Ovary (tissue), 9 donors: ENCODE measurements around the gene DNM2. TPM values are rescaled to one million over a fixed set of nuclear protein-coding genes. Genes with fewer than 3 reads are reported as not detected.

Experiments used
- DNase-seq, 5 donors: peaks; one replicate each; pipeline ENCODE4 v3.0.0-alpha.2; 2019 to 2020
- H3K27ac ChIP-seq, 2 donors: fragments of 200-600 bp; one replicate each; pipeline versions ENCODE4 v1.5.1 to v1.8.0; 2019 to 2022
- H3K27me3 ChIP-seq: fragments of 200-600 bp; one replicate; pipeline ENCODE4 v1.8.0; 2022
- H3K36me3 ChIP-seq: fragments of 200-600 bp; sonication (generic); one replicate; pipeline ENCODE4 v1.5.1; 2019
- H3K4me1 ChIP-seq: one replicate; pipeline ENCODE4 v1.8.1; 2013; ENCODE audit warnings: mild to moderate bottlenecking, moderate library complexity; ENCODE audit not compliant: insufficient read depth
- H3K4me3 ChIP-seq: fragments of 200-600 bp; sonication (generic); one replicate; pipeline ENCODE4 v1.5.1; 2017
- H3K9me3 ChIP-seq, 2 donors: fragments of 200-600 bp in 1 of 2; sonication (generic) in 1 of 2; one replicate each; pipeline versions ENCODE4 v1.5.1 to v1.8.1; 2013 to 2019; ENCODE audit warnings: mild to moderate bottlenecking in 1 of 2, moderate library complexity in 1 of 2
- EP300 ChIP-seq: sonication (generic); formaldehyde crosslinking; IDR thresholded peaks from one replicate; pipeline ENCODE4 v1.6.1; 2017; ENCODE audit warnings: antibody characterized with exemption
- POLR2A ChIP-seq: fragments of 450-650 bp; IDR thresholded peaks from one replicate; pipeline ENCODE4 v1.6.1; 2017; ENCODE audit warnings: antibody characterized with exemption, mild to moderate bottlenecking, moderate library complexity
- WGBS, 3 donors: extraction: QIAGEN DNeasy Blood & Tissue Kit in 1 of 3; methylation state at CpG; one replicate each; pipeline versions ENCODE4 v1.1.5 to v1.1.7; 2013 to 2017; 5-methylcytosine and 5-hydroxymethylcytosine counted together
- intact Hi-C, 4 donors: fragments of 100-400 bp; cut with DNase I; formaldehyde crosslinking; loops; one replicate each; pipeline versions ENCODE4 v1.11.0 to v1.15.1; 2022 to 2023
- microRNA counts: library from miRNA; unstranded; fragments of <30 nt; microRNA quantifications from one replicate; lab custom pipeline; 2016
- microRNA-seq, 3 donors: library from miRNA; unstranded; fragments of <30 nt; microRNA quantifications; one replicate each; pipeline versions ENCODE4 to v1.2.0, GENCODE V29; 2019 to 2020
- polyA plus RNA-seq, 2 donors: library from polyadenylated mRNA; stranded (reverse); fragments of 200-250 nt in 1 of 2; fragments of 350-450 nt in 1 of 2; fragmentation: Illumina TruSeq in 1 of 2; extraction: RNeasy Lipid Tissue Mini Kit (QIAGEN cat#74804) in 1 of 2; gene quantifications; one replicate each; pipeline ENCODE4 v1.2.3, GENCODE V29; 2013 to 2014
- small RNA-seq: library from RNA; depleted of rRNA; stranded (forward); fragments of <200 nt; gene quantifications from one replicate; pipeline ENCODE3, GENCODE V24; 2016
- total RNA-seq, 7 donors: library from RNA; depleted of rRNA in 2 of 7; stranded (reverse); fragments of >200 nt in 2 of 7; fragmentation: NEBNext Ultra II Directional in 3 of 7; extraction: Animal tissue kit (Norgen Biotek cat#: 25700) in 3 of 7; gene quantifications; one replicate each; pipeline versions ENCODE4 v1.1.0 to v1.2.4, GENCODE V29; 2016 to 2023
- TF ChIP-seq, protein P1 (sequence below), 3 donors: fragments of 450-650 bp in 2 of 3; fragments of 200-600 bp in 1 of 3; IDR thresholded peaks; one replicate each; pipeline versions ENCODE4 v1.5.1 to v1.8.0; 2016 to 2022; ENCODE audit warnings: antibody characterized with exemption in 3 of 3, mild to moderate bottlenecking in 1 of 3
- donor health status: DM: no; HTN: no; CAD: no; lungs with moderate emphysema.
- donor health status: DM: no; HTN: no; CAD: no.
- donor health status: Bipolar disorder and iron deficiency.
- donor health status: DM: yes; HTN: yes; CAD: no.
- donor health status: DM: no; HTN: no; CAD: no.
- donor health status: DM: yes; HTN: yes; CAD: no.

DNM2 gene
- total and polyA plus RNA-seq, 9 donors = 51.1 to 121 (median 74.3) TPM

DNA sequence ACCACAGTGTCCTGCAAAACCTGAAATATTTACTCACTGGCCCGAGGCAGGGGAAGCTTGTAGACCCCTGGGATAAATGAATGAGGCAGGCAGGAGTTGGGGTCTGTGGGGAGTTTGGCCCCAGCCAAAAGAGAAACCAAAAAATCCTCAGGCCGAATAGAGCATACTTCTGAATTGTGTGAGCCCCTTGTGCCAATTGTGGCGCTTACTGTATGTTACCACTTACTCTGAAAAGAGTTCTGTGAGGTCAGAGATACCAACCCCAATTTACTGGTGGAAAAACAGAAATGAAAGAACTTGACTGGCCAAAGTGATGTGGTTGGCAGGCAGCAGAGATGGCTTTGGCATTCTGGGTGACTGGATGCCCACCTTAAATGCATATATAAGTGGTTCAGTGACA, 160.4 kb downstream of the DNM2 start:
- 70 to 84% (median 79%) methylated on average over 3 of the region's 3 CpGs for WGBS, 3 donors
- intact Hi-C loops = loop anchor here in 1 of 4 donors (10.0 kb wide), 1 partner anchor 47 kb away; the partner anchor contains the start of genes TIMM29 and YIPF2
- no peak for DNase-seq
- Histone ChIP-seq H3K9me3 (no peaks in the 10 kb centered on the region), H3K27ac (no peak overlapping the region), H3K36me3 (no peaks in the 10 kb centered on the region), H3K4me1 (peaks cover 7% of the 10 kb centered on the region), H3K27me3 (no peaks in the 10 kb centered on the region), H3K4me3 (no peak overlapping the region)
- TF ChIP-seq EP300 (no peak), POLR2A (no peak)
- TF ChIP-seq, protein P1, sequence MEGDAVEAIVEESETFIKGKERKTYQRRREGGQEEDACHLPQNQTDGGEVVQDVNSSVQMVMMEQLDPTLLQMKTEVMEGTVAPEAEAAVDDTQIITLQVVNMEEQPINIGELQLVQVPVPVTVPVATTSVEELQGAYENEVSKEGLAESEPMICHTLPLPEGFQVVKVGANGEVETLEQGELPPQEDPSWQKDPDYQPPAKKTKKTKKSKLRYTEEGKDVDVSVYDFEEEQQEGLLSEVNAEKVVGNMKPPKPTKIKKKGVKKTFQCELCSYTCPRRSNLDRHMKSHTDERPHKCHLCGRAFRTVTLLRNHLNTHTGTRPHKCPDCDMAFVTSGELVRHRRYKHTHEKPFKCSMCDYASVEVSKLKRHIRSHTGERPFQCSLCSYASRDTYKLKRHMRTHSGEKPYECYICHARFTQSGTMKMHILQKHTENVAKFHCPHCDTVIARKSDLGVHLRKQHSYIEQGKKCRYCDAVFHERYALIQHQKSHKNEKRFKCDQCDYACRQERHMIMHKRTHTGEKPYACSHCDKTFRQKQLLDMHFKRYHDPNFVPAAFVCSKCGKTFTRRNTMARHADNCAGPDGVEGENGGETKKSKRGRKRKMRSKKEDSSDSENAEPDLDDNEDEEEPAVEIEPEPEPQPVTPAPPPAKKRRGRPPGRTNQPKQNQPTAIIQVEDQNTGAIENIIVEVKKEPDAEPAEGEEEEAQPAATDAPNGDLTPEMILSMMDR (IDR thresholded peaks at IDR 0.05) = no peak

MicroRNAs encoded within 50 kb of the gene (microRNA counts, 767-probe panel; counts per million panel counts)
- 530 counts per million, percentile 78 among the panel's probes with 10 or more counts for microRNA hsa-miR-638 (lab: Ali Mortazavi, UCI)

Small RNA genes lying within 50 kb of the gene (microRNA-seq; reads per million reads assigned to microRNA genes)
- gene MIR199A1 (1.1 to 5.3 (median 3.2) reads per million in 3 donors), gene MIR4748 (0 to 0.18 (median 0) reads per million in 3 donors), gene MIR638 (0 reads per million in 3 donors), gene MIR6793 (0.18 to 0.95 (median 0.38) reads per million in 3 donors)

Small RNA genes lying within 50 kb of the gene (small RNA-seq; reads per million reads assigned to genes)
- gene MIR199A1 = 0.30 reads per million
- not detected for gene MIR4748
- not detected for gene MIR638
- not detected for gene MIR6793

Other genes starting within 250 kb of the DNM2 start
- gene KEAP1, start 214.7 kb upstream of the DNM2 start, total RNA-seq = 10 to 100 TPM; 29.6 to 61.7 (median 51.7) TPM
- gene KEAP1, start 214.7 kb upstream of the DNM2 start, polyA plus RNA-seq = 10 to 100 TPM; 38.5 to 40.4 TPM
- under 1 TPM in 6 of 7 donors, not detected in 1; 0.12 to 0.57 (median 0.32) TPM for gene S1PR5, start 200.6 kb upstream of the DNM2 start, total RNA-seq
- gene S1PR5, start 200.6 kb upstream of the DNM2 start, polyA plus RNA-seq = 1 to 10 TPM in 1 of 2 donors, under 1 TPM in 1; 0.33 to 1.4 TPM
- gene ATG4D, start 174.2 kb upstream of the DNM2 start, total RNA-seq = 10 to 100 TPM; 13.9 to 26.9 (median 24.1) TPM
- 10 to 100 TPM in 1 of 2 donors, 1 to 10 TPM in 1; 3.1 to 20.8 TPM for gene ATG4D, start 174.2 kb upstream of the DNM2 start, polyA plus RNA-seq
- gene KRI1, start 152.1 kb upstream of the DNM2 start, total RNA-seq = 10 to 100 TPM; 12.3 to 28.9 (median 23.6) TPM
- gene KRI1, start 152.1 kb upstream of the DNM2 start, polyA plus RNA-seq = 10 to 100 TPM; 20.1 to 24.2 TPM
- 1 to 10 TPM; 4.4 to 7.4 (median 5.6) TPM for gene CDKN2D, start 149.1 kb upstream of the DNM2 start, total RNA-seq
- 1 to 10 TPM; 2.8 to 7.6 TPM for gene CDKN2D, start 149.1 kb upstream of the DNM2 start, polyA plus RNA-seq
- gene AP1M2, start 130.8 kb upstream of the DNM2 start, total RNA-seq = 10 to 100 TPM in 1 of 7 donors, 1 to 10 TPM in 4, under 1 TPM in 1, not detected in 1; 0.86 to 45.5 (median 3.8) TPM
- gene AP1M2, start 130.8 kb upstream of the DNM2 start, polyA plus RNA-seq = under 1 TPM; 0.19 to 0.40 TPM
- 100 to 1,000 TPM in 1 of 7 donors, 10 to 100 TPM in 6; 18.1 to 137 (median 52.3) TPM for gene SLC44A2, start 92.5 kb upstream of the DNM2 start, total RNA-seq
- gene SLC44A2, start 92.5 kb upstream of the DNM2 start, polyA plus RNA-seq = 10 to 100 TPM; 37.6 to 94.1 TPM
- 100 to 1,000 TPM in 6 of 7 donors, 10 to 100 TPM in 1; 90.0 to 295 (median 246) TPM for gene ILF3, start 63.7 kb upstream of the DNM2 start, total RNA-seq
- 100 to 1,000 TPM; 120 to 149 TPM for gene ILF3, start 63.7 kb upstream of the DNM2 start, polyA plus RNA-seq
- gene QTRT1, start 16.6 kb upstream of the DNM2 start, total RNA-seq = 10 to 100 TPM; 33.3 to 61.0 (median 51.5) TPM
- gene QTRT1, start 16.6 kb upstream of the DNM2 start, polyA plus RNA-seq = 10 to 100 TPM in 1 of 2 donors, 1 to 10 TPM in 1; 3.2 to 59.1 TPM
- 10 to 100 TPM; 24.5 to 53.8 (median 29.1) TPM for gene TMED1, start 118.1 kb downstream of the DNM2 start, total RNA-seq
- 10 to 100 TPM in 1 of 2 donors, 1 to 10 TPM in 1; 9.3 to 49.6 TPM for gene TMED1, start 118.1 kb downstream of the DNM2 start, polyA plus RNA-seq
- 1 to 10 TPM in 4 of 7 donors, under 1 TPM in 3; 0.52 to 4.1 (median 1.3) TPM for gene C19orf38, start 130.3 kb downstream of the DNM2 start, total RNA-seq
- 1 to 10 TPM in 1 of 2 donors, under 1 TPM in 1; 0.65 to 1.0 TPM for gene C19orf38, start 130.3 kb downstream of the DNM2 start, polyA plus RNA-seq
- gene CARM1, start 153.5 kb downstream of the DNM2 start, total RNA-seq = 10 to 100 TPM; 10.1 to 42.1 (median 39.8) TPM
- gene CARM1, start 153.5 kb downstream of the DNM2 start, polyA plus RNA-seq = 10 to 100 TPM; 14.7 to 26.6 TPM
- gene YIPF2, start 210.6 kb downstream of the DNM2 start, total RNA-seq = 10 to 100 TPM; 31.6 to 66.4 (median 47.0) TPM
- 10 to 100 TPM; 10.3 to 42.9 TPM for gene YIPF2, start 210.6 kb downstream of the DNM2 start, polyA plus RNA-seq
- 10 to 100 TPM; 14.7 to 22.4 (median 20.0) TPM for gene TIMM29, start 210.7 kb downstream of the DNM2 start, total RNA-seq
- gene TIMM29, start 210.7 kb downstream of the DNM2 start, polyA plus RNA-seq = 10 to 100 TPM; 13.8 to 15.1 TPM
- 10 to 100 TPM; 32.7 to 96.7 (median 68.5) TPM for gene SMARCA4, start 243.0 kb downstream of the DNM2 start, total RNA-seq
- 10 to 100 TPM; 32.1 to 45.4 TPM for gene SMARCA4, start 243.0 kb downstream of the DNM2 start, polyA plus RNA-seq